HEK293 (cell line): ENCODE data around the gene PSMD3.

Source experiments
- HOXC10 ChIP-seq: sonication (generic); formaldehyde crosslinking; IDR thresholded peaks from 2 replicates; pipeline ENCODE4 v1.8.1; 2023; ENCODE audit warnings: mild to moderate bottlenecking, missing genetic modification reagents
- KLF9 ChIP-seq: fragments of 450-650 bp; formaldehyde crosslinking; IDR thresholded peaks from 2 replicates; pipeline ENCODE4 v1.5.1; 2016; ENCODE audit warnings: missing biosample characterization, missing genetic modification characterization, low read depth
- TCF7L2 ChIP-seq: IDR thresholded peaks from 2 replicates; pipeline ENCODE4 v1.6.1; 2011; ENCODE audit warnings: low read depth, mild to moderate bottlenecking, inconsistent platforms, low read length, moderate library complexity, borderline replicate concordance
- ZFP3 ChIP-seq: fragments of 450-650 bp; formaldehyde crosslinking; IDR thresholded peaks from 2 replicates; pipeline ENCODE4 v1.5.1; 2016; ENCODE audit warnings: low read depth, missing biosample characterization, missing genetic modification characterization
- ZNF449 ChIP-seq: fragments of 450-650 bp; formaldehyde crosslinking; IDR thresholded peaks from 2 replicates; pipeline ENCODE4 v1.5.1; 2017; ENCODE audit warnings: missing biosample characterization, mild to moderate bottlenecking, missing genetic modification characterization, moderate library complexity

GRCh38 chr17:40015998-40016985 is 35.7 kb downstream of the PSMD3 start:
- TF ChIP-seq TCF7L2: no peak
- TF ChIP-seq HOXC10 (CRISPR knock-in tag): no peak
- TF ChIP-seq ZFP3 (tag by site-specific recombination): no peak
- no peak for TF ChIP-seq KLF9 (tag by site-specific recombination)
- TF ChIP-seq ZNF449 (tag by site-specific recombination): no peak
